Cardiac fibroblast (primary cell): ENCODE data around the gene CLSTN2.

Experiments
- DNase-seq, 2 donors: peaks; one replicate each; pipeline versions ENCODE4 v3.0.0 to v3.0.0-alpha.2; 2010; ENCODE audit warnings: low read depth in 2 of 2
- H3K4me3 ChIP-seq, 2 donors: replicated peaks in 1 of 2; 1 replicate in 1 of 2; 2 replicates in 1 of 2; pipeline ENCODE4 v1.5.1; 2011; ENCODE audit warnings: low read depth in 2 of 2, low read length in 2 of 2, mild to moderate bottlenecking in 2 of 2, moderate library complexity in 1 of 2
- TF ChIP-seq, protein P1 (sequence below): IDR thresholded peaks from one replicate; pipeline ENCODE4 v1.5.1; 2011; ENCODE audit warnings: low read depth, mild to moderate bottlenecking, low read length, inconsistent platforms

The CLSTN2 gene

DNA sequence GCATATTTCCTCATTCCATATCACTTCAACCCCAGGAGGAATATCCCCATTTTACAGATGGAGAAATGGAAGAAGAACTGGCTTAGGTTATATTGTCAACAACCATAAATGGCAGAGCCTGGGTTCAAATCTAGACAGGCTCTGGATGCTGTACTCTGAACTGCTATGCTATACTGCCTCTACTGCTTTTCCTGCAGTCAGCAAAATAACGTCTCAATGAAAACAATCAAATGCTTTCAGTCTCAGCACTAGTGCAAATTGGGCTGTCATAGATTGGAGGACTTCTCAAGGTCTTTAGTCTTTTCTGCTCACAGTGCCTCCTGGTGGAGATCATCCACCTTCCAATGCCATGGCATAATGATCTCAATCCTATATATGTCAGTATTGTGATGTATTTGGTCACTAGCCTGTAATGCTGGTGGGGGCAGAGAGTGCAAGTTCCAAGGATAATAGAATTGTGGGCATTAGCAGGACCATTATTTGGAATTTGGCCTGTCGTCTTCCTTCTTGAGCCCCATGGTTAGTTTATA, 285.0 kb downstream of the CLSTN2 start:
- DNase-seq = no peak
- no peak overlapping the region for H3K4me3 ChIP-seq
- TF ChIP-seq, protein P1, sequence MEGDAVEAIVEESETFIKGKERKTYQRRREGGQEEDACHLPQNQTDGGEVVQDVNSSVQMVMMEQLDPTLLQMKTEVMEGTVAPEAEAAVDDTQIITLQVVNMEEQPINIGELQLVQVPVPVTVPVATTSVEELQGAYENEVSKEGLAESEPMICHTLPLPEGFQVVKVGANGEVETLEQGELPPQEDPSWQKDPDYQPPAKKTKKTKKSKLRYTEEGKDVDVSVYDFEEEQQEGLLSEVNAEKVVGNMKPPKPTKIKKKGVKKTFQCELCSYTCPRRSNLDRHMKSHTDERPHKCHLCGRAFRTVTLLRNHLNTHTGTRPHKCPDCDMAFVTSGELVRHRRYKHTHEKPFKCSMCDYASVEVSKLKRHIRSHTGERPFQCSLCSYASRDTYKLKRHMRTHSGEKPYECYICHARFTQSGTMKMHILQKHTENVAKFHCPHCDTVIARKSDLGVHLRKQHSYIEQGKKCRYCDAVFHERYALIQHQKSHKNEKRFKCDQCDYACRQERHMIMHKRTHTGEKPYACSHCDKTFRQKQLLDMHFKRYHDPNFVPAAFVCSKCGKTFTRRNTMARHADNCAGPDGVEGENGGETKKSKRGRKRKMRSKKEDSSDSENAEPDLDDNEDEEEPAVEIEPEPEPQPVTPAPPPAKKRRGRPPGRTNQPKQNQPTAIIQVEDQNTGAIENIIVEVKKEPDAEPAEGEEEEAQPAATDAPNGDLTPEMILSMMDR = no peak

DNA sequence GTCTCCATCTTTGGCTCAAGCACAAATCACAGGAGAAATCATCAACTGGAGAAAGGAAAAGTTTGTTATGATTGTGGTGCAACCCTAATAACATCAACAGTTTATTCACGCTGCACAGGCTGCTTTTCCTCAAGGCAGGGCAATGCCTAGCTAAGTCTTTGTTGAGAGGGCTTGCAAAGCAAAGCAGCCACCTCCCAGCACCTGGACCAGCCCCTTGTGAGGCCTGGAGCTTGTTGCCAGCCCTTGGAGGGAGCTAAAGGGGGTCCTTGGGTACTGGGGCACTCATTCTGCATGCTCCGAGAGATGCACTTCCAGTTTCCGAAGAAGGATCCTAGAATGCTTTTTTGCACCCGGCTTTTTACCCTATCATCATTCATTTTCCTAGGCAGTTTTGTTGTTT, 288.2 kb downstream of the CLSTN2 start:
- TF ChIP-seq, protein P1 = no peak
- no peak for DNase-seq
- no peak overlapping the region for H3K4me3 ChIP-seq

DNA sequence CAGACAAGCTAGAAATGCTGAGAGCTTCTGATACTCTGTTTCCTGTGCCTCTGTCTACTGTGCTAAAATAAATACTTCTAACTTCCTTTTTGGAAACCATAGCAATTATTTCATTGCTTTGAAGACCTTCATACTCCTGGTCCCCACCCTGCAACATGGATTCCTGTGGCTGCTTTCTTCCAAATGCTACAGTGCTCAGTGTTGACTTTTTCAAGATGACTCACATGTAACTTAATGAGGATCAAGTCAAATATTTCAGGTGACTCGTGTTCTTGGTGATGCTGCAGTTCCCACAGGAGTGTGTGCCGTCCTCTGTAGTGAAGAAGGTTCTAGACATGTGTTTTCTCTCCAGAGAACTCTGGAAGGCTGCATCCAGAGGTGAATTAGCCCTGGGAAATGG, 288.6 kb downstream of the CLSTN2 start:
- no peak overlapping the region for H3K4me3 ChIP-seq
- TF ChIP-seq, protein P1 = no peak
- peak in 1 of 2 donors; percentile 27 for DNase-seq

DNA sequence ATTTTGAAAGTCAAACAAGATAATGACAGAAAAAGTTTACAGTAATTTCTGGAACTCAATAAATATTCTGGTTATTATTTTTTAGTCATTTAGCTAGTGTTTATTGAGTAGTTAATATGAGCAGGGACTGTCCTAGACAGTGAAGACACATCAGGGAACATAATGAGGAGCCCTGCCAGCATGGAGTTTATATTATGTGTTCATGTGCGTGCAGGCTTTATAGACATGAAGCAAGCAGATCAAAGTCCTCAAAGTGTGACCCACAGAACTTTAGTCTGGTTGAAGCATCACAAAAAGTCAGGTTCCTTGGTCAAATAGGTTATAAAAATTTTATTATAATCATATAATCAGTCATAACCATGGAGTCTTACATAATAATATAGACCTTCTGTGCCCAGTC, 289.3 kb downstream of the CLSTN2 start:
- TF ChIP-seq, protein P1 = no peak
- DNase-seq = no peak
- no peak overlapping the region for H3K4me3 ChIP-seq

DNA sequence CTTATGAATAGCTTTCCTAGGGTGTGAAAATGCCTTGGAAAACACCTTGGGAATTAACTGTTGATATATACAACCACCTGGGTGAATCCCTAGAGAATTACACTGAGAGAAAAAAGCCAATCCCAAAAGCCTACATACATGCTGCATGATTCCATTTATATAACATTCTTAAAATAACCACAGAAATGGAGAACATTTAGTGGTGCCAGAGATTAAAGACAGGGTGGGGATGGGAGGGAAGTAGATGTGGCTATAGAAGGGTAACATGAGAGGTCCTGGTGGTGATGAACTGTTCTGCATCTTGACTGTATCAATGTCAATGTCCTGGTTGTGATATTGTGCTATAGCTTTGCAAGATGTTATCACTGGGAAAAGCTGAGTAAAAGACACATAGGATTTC, 291.0 kb downstream of the CLSTN2 start:
- DNase-seq = no peak
- TF ChIP-seq, protein P1 = no peak
- no peak overlapping the region for H3K4me3 ChIP-seq

DNA sequence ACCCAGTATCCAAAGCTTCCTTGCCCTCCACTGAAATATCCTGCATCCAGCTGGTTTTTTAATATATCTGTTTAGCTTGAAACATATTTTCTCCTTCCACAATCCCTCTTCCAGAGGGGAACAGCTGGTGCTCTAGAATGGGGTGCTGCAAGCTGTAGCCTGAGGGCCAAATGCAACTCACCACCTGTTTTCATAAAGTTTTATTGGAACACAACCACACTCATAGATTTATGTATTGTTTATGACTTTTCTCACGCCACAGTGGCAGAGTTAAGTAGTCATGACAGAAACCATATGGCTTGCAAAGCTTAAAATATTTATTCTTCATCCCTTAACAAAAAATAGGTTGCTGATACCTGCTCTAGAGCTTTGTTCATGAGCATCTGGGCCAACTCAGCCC, 298.7 kb downstream of the CLSTN2 start:
- TF ChIP-seq, protein P1 = no peak
- DNase-seq = no peak
- no peak overlapping the region for H3K4me3 ChIP-seq

DNA sequence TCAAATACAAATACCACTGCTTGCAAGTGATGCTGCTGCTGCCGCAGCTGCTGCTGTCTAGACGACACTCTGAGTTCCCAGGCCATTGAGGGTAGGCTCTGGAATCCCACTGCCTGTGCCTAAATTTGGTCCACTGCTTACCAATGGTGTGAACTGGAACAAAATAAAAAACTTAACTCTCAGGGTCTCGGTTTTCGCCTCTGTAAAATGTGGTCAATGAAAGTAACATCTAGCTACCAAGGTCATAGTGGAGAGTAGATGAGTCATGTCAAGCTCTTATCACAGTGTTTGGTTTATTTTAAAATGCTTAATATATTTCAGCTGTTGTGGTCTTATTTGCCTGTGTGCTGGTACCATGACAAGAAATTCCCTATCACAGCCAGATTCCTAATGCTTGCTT, 299.3 kb downstream of the CLSTN2 start:
- H3K4me3 ChIP-seq = no peak overlapping the region
- TF ChIP-seq, protein P1 = no peak
- no peak for DNase-seq
